NCI-H1930 (cell line): ENCODE measurements around the gene TBC1D7.
"Not testable (repeated sequence)": the region's sequence is repeated elsewhere in the genome, so short reads cannot be mapped to it uniquely, and the experiment has no call there.

Source experiments
- DNase-seq, 2 experiments: peaks; one replicate each; lab custom pipeline; 2025; lab: John Stamatoyannopoulos, UW

Gene TBC1D7

GRCh38 chr6:13355999-13356785 lies 27.9 kb upstream of the TBC1D7 start:
- DNase-seq, result no peak

- DNase-seq, result no peak
Measured at GRCh38 chr6:13355043-13355945, 27.0 kb upstream of the TBC1D7 start.

- DNase-seq, result no peak
Measured at GRCh38 chr6:13354331-13355042, 26.1 kb upstream of the TBC1D7 start.

GRCh38 chr6:13352165-13352564 lies 23.8 kb upstream of the TBC1D7 start:
- no peak for DNase-seq

GRCh38 chr6:13351271-13351670 lies 22.9 kb upstream of the TBC1D7 start:
- no peak for DNase-seq

GRCh38 chr6:13349811-13350506 lies 21.6 kb upstream of the TBC1D7 start:
- no peak for DNase-seq

- DNase-seq, result no peak
Measured at GRCh38 chr6:13348334-13349113, 20.2 kb upstream of the TBC1D7 start.

- no peak for DNase-seq
Measured at GRCh38 chr6:13346245-13346644, 17.9 kb upstream of the TBC1D7 start.

GRCh38 chr6:13342414-13343019 lies 14.2 kb upstream of the TBC1D7 start:
- DNase-seq, result no peak

GRCh38 chr6:13339863-13340630 lies 11.7 kb upstream of the TBC1D7 start:
- no peak for DNase-seq

- DNase-seq, result no peak
Measured at GRCh38 chr6:13338038-13338437, 9.7 kb upstream of the TBC1D7 start.

GRCh38 chr6:13336553-13336952 lies 8.2 kb upstream of the TBC1D7 start:
- peak; percentile 31 to 47 for DNase-seq

- no peak for DNase-seq
Measured at GRCh38 chr6:13334953-13335352, 6.6 kb upstream of the TBC1D7 start.

- no peak for DNase-seq
Measured at GRCh38 chr6:13332349-13332706, 4.0 kb upstream of the TBC1D7 start.

GRCh38 chr6:13331516-13332348 lies 3.4 kb upstream of the TBC1D7 start:
- peak in 1 of 2 experiments; percentile 8 for DNase-seq

GRCh38 chr6:13328875-13329183 lies 492 bp upstream of the TBC1D7 start:
- peak in 1 of 2 experiments; percentile 44 for DNase-seq

- DNase-seq, result no peak
Measured at GRCh38 chr6:13327691-13328075, 654 bp downstream of the TBC1D7 start.

GRCh38 chr6:13326031-13326586 lies 2.2 kb downstream of the TBC1D7 start:
- DNase-seq, result not testable (repeated sequence)
